ENCODE data around the gene UBQLN4. TPM values are rescaled to one million over a fixed set of nuclear protein-coding genes. Genes with fewer than 3 reads are reported as not detected.

The UBQLN4 gene
- polyA plus RNA-seq, 1 of the 3 experiments (the other 2 are of a cell fraction): 37.0 TPM

- Histone ChIP-seq H3K9me3 (no peaks in the 10 kb centered on the region), H3K4me2 (no peak overlapping the region), H3K9me2 (no peaks in the 10 kb centered on the region), H3K79me2 (ENCODE audit: insufficient read depth) (no peaks in the 10 kb centered on the region), H4K20me1 (ENCODE audit: insufficient read depth) (no peaks in the 10 kb centered on the region), H3K27me3 (ENCODE audit: insufficient read depth) (no peaks in the 10 kb centered on the region), H3F3A (replicated peaks; ENCODE audit: insufficient read depth) (peaks cover 12% of the 10 kb centered on the region), H3K9ac (no peak overlapping the region), H3K36me3 (replicated peaks in 1 of 2; ENCODE audit: control insufficient read depth in 1 of 2, insufficient read depth in 2 of 2, low read length in 1 of 2) (no peaks in the 10 kb centered on the region), H3K27ac (ENCODE audit: low read depth in 2 of 2, low read length in 1 of 2) (no peak overlapping the region), H3K4me1 (ENCODE audit: control insufficient read depth in 1 of 2, insufficient read depth in 2 of 2, low read depth in 1 of 2, low read length in 1 of 2) (peaks cover 0 to 8% of the 10 kb centered on the region in 2 experiments; a peak in 1 of 4 replicates), H3K4me3 (ENCODE audit: low read depth in 2 of 2, low read length in 1 of 2) (no peak overlapping the region), H2AFZ (ENCODE audit: low read depth) (no peak overlapping the region)
- TF ChIP-seq CHD2 (IDR thresholded peaks at IDR 0.05; ENCODE audit: low read length, partially characterized antibody) (no peak), EZH2phosphoT487 (IDR thresholded peaks at IDR 0.05; ENCODE audit: borderline replicate concordance, low read depth) (no peak), FOXJ3 (CRISPR knock-in tag; IDR thresholded peaks at IDR 0.05) (no peak), ZBTB33 (IDR thresholded peaks at IDR 0.05; ENCODE audit: borderline replicate concordance, low read depth) (no peak), NRF1 (IDR thresholded peaks at IDR 0.05; ENCODE audit: low read depth, low read length) (no peak), RAD21 (IDR thresholded peaks at IDR 0.05; ENCODE audit: low read length) (peak; percentile 24), MAX (IDR thresholded peaks at IDR 0.05; ENCODE audit: low read depth) (no peak), CTCF (IDR thresholded peaks at IDR 0.05) (0 out of 2 replicates have a peak, but pooled peaks have one; percentile 11), YY1 (IDR thresholded peaks at IDR 0.05; ENCODE audit: low read depth) (no peak), USF1 (IDR thresholded peaks at IDR 0.05; ENCODE audit: borderline replicate concordance, low read depth) (no peak), MXI1 (IDR thresholded peaks at IDR 0.05; ENCODE audit: low read depth, low read length) (no peak), TAF1 (IDR thresholded peaks at IDR 0.05; ENCODE audit: borderline replicate concordance, low read depth, low read length) (no peak), FOXM1 (IDR thresholded peaks at IDR 0.05; ENCODE audit: low read depth) (no peak), REST (IDR thresholded peaks at IDR 0.05; ENCODE audit: low read depth, low read length) (no peak), ELF1 (IDR thresholded peaks at IDR 0.05) (no peak)
- ChIA-PET POLR2A (interaction anchor here (1.8 kb wide), 1 partner anchor 27 kb away, joined by 3 read pairs; no protein-coding TSS in a partner anchor), CTCF (interaction anchor here (0.6 to 5.3 kb wide), 6 partner anchors 12 to 153 kb away, joined by 3 to 61 read pairs (median 5); no protein-coding TSS in a partner anchor)
- 82% methylated on average over 4 of the region's 4 CpGs for WGBS (ENCODE audit: low lambda C conversion rate)
- DNase-seq: no peak
Observed at GRCh38 chr1:156001662-156002171, 51.9 kb downstream of the UBQLN4 start.
